Stimulated activated naive CD4-positive, alpha-beta T cell (primary cell): ENCODE results near the gene SLC8A1.

Source experiments
- DNase-seq, 6 experiments: peaks; one replicate each; lab custom pipeline; 2025; lab: John Stamatoyannopoulos, UW

SLC8A1 gene

GRCh38 chr2:40310303-40310702 is 141.6 kb downstream of the SLC8A1 start:
- DNase-seq, result no peak

GRCh38 chr2:40304340-40304739 is 147.6 kb downstream of the SLC8A1 start:
- DNase-seq, result no peak

- DNase-seq, result no peak
Measured at GRCh38 chr2:40303746-40304145, 148.1 kb downstream of the SLC8A1 start.

GRCh38 chr2:40302751-40303325 is 149.1 kb downstream of the SLC8A1 start:
- no peak for DNase-seq

GRCh38 chr2:40300391-40300790 is 151.5 kb downstream of the SLC8A1 start:
- no peak for DNase-seq

DNA sequence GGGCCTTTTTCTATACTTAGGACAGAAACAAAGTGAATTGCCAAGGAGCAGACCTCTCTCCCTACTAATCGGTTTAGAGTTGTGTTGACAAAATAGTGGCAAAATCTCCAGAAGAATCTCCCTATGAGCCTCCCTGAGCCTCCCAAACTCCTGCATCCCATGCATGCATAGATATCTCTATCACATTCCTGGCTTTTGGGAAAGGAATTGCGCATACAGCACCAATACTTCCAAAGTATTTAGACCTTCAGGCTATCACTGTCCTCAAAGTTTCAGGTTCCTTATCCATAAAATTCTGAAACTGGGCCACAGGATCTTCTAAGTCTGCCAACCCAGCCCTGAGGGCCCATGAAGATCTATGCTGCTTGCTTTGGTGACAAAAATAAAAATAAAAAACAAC is 152.1 kb downstream of the SLC8A1 start:
- DNase-seq, result no peak

DNA sequence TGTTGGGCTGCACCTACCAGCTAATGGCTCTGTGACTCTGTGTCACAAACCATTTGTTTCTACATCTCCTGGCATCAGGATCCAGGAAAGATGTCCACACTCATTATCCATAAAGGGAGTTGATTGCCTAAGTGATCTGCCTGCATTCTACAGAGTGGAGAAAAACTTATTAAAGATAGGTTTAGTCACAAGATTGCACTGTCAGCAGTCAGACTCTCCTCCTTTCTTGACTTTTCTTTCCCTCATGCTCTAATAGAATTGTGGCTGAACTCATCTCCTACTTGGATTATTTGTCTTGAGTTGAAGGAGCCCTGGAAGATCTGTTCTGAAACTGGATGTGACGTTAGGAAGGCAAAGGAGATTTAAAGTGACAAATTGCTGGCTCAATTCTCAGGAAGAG is 152.7 kb downstream of the SLC8A1 start:
- DNase-seq, result no peak

GRCh38 chr2:40298026-40298425 is 153.9 kb downstream of the SLC8A1 start:
- no peak for DNase-seq

- no peak for DNase-seq
Measured at GRCh38 chr2:40292291-40292690, 159.6 kb downstream of the SLC8A1 start.

DNA sequence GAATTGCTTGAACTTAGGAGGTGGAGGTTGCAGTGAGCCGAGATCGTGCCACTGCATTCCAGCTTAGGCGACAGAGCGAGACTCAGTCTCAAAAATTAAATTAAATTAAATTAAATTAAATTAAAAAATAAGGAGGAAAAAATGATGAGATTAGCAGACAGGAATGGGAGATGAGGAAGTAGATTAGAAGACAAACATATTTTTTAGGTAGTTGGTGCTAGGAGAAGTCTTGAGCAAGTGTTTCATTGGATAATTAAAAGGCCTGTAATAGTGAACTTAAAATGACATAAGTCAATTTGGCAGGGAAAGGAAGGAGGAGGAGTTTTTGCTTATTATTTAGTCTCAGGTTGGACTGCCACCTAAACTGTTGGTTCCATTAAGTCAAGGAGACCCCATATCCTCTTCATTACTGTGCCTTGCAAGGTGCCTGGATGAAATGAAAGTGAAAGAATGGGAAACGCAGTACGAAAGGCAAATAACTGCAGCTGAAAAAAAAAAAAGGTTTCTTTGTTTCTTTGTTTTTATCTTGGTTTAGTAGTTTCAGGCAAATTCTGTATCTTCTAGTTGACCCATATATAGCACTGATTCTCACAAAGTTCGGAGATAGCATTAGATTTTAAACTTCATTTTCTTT is 162.0 kb downstream of the SLC8A1 start:
- DNase-seq, result no peak

DNA sequence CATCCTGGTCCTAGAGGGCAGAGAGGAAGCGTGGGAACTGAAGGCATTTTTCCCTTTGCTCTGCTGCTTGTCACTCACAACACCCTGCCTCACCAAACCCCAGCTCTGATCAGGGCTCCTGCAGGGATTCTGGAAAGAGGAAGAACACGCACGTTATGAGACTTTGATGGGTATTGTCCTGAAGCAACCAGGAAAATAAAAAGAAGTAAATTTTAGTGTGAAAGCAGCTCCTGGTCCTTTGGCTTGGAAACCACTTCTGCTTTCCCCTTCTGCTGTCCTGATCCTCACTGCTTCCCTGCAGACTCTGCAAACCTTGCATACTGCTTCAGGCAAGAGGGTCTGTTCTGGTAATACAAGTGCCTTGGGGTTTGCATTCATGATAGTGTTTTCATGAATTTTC is 164.1 kb downstream of the SLC8A1 start:
- no peak for DNase-seq

DNA sequence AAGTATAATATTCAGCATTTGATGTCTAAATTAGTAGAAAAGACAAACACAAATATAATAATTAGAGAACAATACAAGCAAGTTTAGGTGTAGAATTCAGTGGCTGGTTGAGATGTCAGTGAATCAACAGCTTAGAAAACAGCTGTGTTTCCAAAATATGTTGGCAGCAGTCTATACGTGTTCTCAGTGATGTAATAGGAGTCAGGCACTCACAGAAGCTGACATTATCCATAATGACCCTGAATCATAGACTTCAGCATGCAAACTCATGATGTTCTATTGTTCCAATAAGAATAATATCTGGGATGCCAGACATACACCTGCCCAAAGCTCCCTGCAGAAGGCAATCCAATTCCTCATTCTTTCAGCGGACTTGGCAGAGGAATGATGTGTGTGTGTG is 164.7 kb downstream of the SLC8A1 start:
- no peak for DNase-seq

GRCh38 chr2:40286721-40287120 is 165.2 kb downstream of the SLC8A1 start:
- no peak for DNase-seq

GRCh38 chr2:40285391-40285790 is 166.5 kb downstream of the SLC8A1 start:
- no peak for DNase-seq

GRCh38 chr2:40284797-40285196 is 167.1 kb downstream of the SLC8A1 start:
- no peak for DNase-seq

- no peak for DNase-seq
Measured at GRCh38 chr2:40283111-40283909, 168.6 kb downstream of the SLC8A1 start.

- no peak for DNase-seq
Measured at GRCh38 chr2:40282428-40282827, 169.5 kb downstream of the SLC8A1 start.

- no peak for DNase-seq
Measured at GRCh38 chr2:40281021-40281940, 170.6 kb downstream of the SLC8A1 start.

GRCh38 chr2:40279482-40279881 is 172.4 kb downstream of the SLC8A1 start:
- no peak for DNase-seq

DNA sequence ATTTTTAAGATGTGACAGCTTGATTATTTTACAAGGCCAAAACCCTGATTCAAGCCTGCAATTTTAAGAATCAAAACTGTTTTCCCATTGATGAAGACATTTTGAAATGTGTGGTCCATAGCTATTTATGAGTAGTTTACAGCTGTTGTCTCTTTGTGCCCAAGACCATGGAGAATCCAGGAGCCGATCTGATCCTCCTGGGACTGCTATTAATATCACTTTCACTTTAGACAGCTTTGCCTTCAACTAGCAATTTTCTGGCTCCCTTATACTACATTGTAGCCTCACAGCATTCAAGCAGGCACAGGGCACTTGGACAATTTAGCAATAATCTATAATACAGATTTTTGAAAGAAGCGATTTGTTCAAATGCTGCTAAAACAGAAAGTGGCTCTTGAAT is 172.9 kb downstream of the SLC8A1 start:
- no peak for DNase-seq

DNA sequence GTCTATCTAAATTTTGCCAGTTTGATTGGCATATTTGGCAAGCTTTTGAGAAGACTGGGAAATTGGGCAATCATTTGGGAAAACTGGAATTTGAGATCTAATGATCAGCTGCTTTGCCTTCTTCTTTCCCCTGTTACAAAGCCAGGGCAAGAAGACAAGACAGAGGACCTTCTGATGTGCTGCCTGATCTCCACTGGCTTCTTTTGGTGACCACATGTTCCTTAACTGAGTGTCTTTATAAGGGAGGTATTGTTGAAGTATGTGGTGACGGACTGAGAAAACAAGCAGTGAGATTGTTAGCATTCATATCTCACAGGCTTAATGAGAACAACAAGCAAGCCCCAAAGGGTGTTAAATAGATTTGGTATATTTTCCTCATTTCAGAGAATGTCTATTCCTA is 175.8 kb downstream of the SLC8A1 start:
- DNase-seq, result no peak

- no peak for DNase-seq
Measured at GRCh38 chr2:40274270-40274669, 177.6 kb downstream of the SLC8A1 start.
